HepG2 (cell line): ENCODE measurements around the gene GIMAP1. TPM values are rescaled to one million over a fixed set of nuclear protein-coding genes. Genes with fewer than 3 reads are reported as not detected.

Experiments
- ATAC-seq: fragments of 200-7000 bp; cut with Tn5 transposase; 3 replicates; pipeline ENCODE4 v1.9.1; 2020; ENCODE audit warnings: mild to moderate bottlenecking, moderate library complexity
- BruUV-seq: library from RNA; stranded (reverse); fragments of 400-500 nt; replicated peaks from 2 replicates; lab custom pipeline; 2021; lab: Mats Ljungman, UMichigan
- CTCF ChIA-PET: fragments of 300-600 bp; formaldehyde crosslinking; extraction: SDS; loops from one replicate; lab custom pipeline; 2021; ENCODE audit warnings: low total read pairs, inconsistent platforms, low intra/inter-chr PET ratio; lab: Yijun Ruan, JAX
- POLR2A ChIA-PET: fragments of 350-600 bp; sonication (Branson Sonifier 250); formaldehyde crosslinking; loops from one replicate; lab custom pipeline; 2020; ENCODE audit warnings: antibody characterized with exemption, inconsistent platforms; lab: Yijun Ruan, JAX
- DNase-seq: peaks from one replicate; pipeline ENCODE4 v3.0.0-alpha.2; 2015; ENCODE audit warnings: low spot score
- FAIRE-seq: peaks from 3 replicates; lab custom pipeline; 2011; peaks lifted over from hg19 to GRCh38; lab: Jason Lieb, UNC
- H2AFZ ChIP-seq: one replicate; pipeline ENCODE4 v1.6.1; 2011; ENCODE audit warnings: low read length, inconsistent platforms
- H3K27ac ChIP-seq: fragments of 300-600 bp; 3 replicates; pipeline ENCODE4 v1.8.0; 2011; ENCODE audit warnings: mixed run types, mild to moderate bottlenecking, mixed read lengths, low read length, inconsistent platforms; ENCODE audit not compliant: insufficient read depth; ENCODE audit errors: extremely low read length
- H3K27me3 ChIP-seq, 2 experiments: fragments of 200-600 bp in 1 of 2; 2 replicates in 1 of 2; 3 replicates in 1 of 2; pipeline versions ENCODE4 v1.6.0 to v1.8.0; 2011; ENCODE audit warnings: low read length in 2 of 2, mild to moderate bottlenecking in 2 of 2, moderate library complexity in 2 of 2, inconsistent platforms in 1 of 2; ENCODE audit not compliant: insufficient read depth in 2 of 2, control insufficient read depth in 1 of 2
- H3K36me3 ChIP-seq, 2 experiments: fragments of 200-600 bp in 1 of 2; replicated peaks in 1 of 2; 2 replicates in 1 of 2; 3 replicates in 1 of 2; pipeline versions ENCODE4 v1.5.1 to v1.8.0; 2011; ENCODE audit warnings: low read length in 2 of 2, inconsistent platforms in 1 of 2; ENCODE audit not compliant: insufficient read depth in 2 of 2, control insufficient read depth in 1 of 2
- H3K4me1 ChIP-seq: 2 replicates; pipeline ENCODE4 v1.5.1; 2012; ENCODE audit warnings: low read length, inconsistent platforms; ENCODE audit not compliant: insufficient read depth
- H3K4me2 ChIP-seq: 2 replicates; pipeline ENCODE4 v1.6.0; 2011; ENCODE audit warnings: low read depth, low read length, inconsistent platforms
- H3K4me3 ChIP-seq, 3 experiments: fragments of 200-600 bp in 1 of 3; sonication (generic), shearing (Covaris generic) in 1 of 3; replicated peaks in 1 of 3; 2 replicates each; pipeline ENCODE4 v1.5.1; 2011 to 2016; ENCODE audit warnings: low read length in 3 of 3, inconsistent platforms in 2 of 3, low read depth in 2 of 3, mild to moderate bottlenecking in 2 of 3, control low read depth in 1 of 3, mixed read lengths in 1 of 3; ENCODE audit not compliant: insufficient read depth in 1 of 3
- H3K79me2 ChIP-seq: one replicate; pipeline ENCODE4 v1.6.1; 2011; ENCODE audit warnings: low read length, inconsistent platforms; ENCODE audit not compliant: insufficient read depth
- H3K9ac ChIP-seq: 2 replicates; pipeline ENCODE4 v1.6.0; 2011; ENCODE audit warnings: mild to moderate bottlenecking, low read depth, low read length, inconsistent platforms; ENCODE audit not compliant: insufficient read depth
- H3K9me3 ChIP-seq: 2 replicates; pipeline ENCODE4 v1.5.1; 2012; ENCODE audit warnings: mild to moderate bottlenecking, low read length
- H4K20me1 ChIP-seq: 2 replicates; pipeline ENCODE4 v1.6.0; 2011; ENCODE audit warnings: inconsistent platforms, mild to moderate bottlenecking, low read length, moderate library complexity; ENCODE audit not compliant: insufficient read depth
- KAT8 ChIP-seq: IDR thresholded peaks from 2 replicates; pipeline ENCODE4 v1.6.1; 2016; ENCODE audit warnings: missing genetic modification reagents, missing compliant biosample characterization
- PRMT3 ChIP-seq: sonication (generic); formaldehyde crosslinking; IDR thresholded peaks from 2 replicates; pipeline ENCODE4 v1.8.1; 2022; ENCODE audit warnings: low read depth, mild to moderate bottlenecking, moderate library complexity, missing genetic modification reagents, borderline replicate concordance
- ZFY ChIP-seq: sonication (generic); formaldehyde crosslinking; IDR thresholded peaks from 2 replicates; pipeline ENCODE4 v1.4.0; 2020; ENCODE audit warnings: missing genetic modification reagents
- ZKSCAN1 ChIP-seq: fragments of 150-350 bp; IDR thresholded peaks from 2 replicates; pipeline ENCODE4 v1.6.1; 2014; ENCODE audit warnings: low read length
- ZSCAN20 ChIP-seq: sonication (generic); formaldehyde crosslinking; IDR thresholded peaks from 2 replicates; pipeline ENCODE4 v1.4.0; 2020; ENCODE audit warnings: missing genetic modification reagents, mild to moderate bottlenecking, borderline replicate concordance
- WGBS: methylation state at CpG from one replicate; pipeline ENCODE4 v1.1.6; 2017; ENCODE audit warnings: low lambda C conversion rate; 5-methylcytosine and 5-hydroxymethylcytosine counted together
- in situ Hi-C: cut with HindIII; loops from 2 replicates; pipeline ENCODE4 v1.10.0; 2017; ENCODE audit warnings: low pct_unique_long_range_greater_than_20kb; ENCODE audit not compliant: extremely low pct_ligation_motif_present
- intact Hi-C: fragments of 100-400 bp; cut with micrococcal nuclease; formaldehyde crosslinking; loops from one replicate; pipeline ENCODE4 v1.10.0; 2022; ENCODE audit not compliant: unreplicated experiment
- polyA plus RNA-seq, 8 experiments: library from polyadenylated mRNA; depleted of rRNA in 3 of 8; stranded (reverse) in 7 of 8; unstranded in 1 of 8; fragments of >200 nt; fragmentation: Illumina TruSeq in 4 of 8; extraction: Trizol in 4 of 8; gene quantifications; 2 replicates each; pipeline versions ENCODE4 v1.2.1 to v1.2.3, GENCODE V29; 2011 to 2016; ENCODE audit warnings: low read depth in 4 of 8, missing spikeins in 1 of 8, mixed read lengths in 1 of 8; ENCODE audit not compliant: insufficient read depth in 1 of 8
- total RNA-seq, 5 experiments: library from RNA; depleted of rRNA; stranded (reverse); fragments of >200 nt; fragmentation: Illumina TruSeq; extraction: Trizol; gene quantifications; 2 replicates each; pipeline ENCODE4 v1.2.3, GENCODE V29; 2016; ENCODE audit warnings: low read depth in 1 of 5
- TF ChIP-seq, protein P1 (sequence below): sonication (generic); formaldehyde crosslinking; IDR thresholded peaks from 2 replicates; pipeline ENCODE4 v1.4.0; 2020; ENCODE audit warnings: missing genetic modification reagents

The GIMAP1 gene
- total and polyA plus RNA-seq, 2 of the 13 experiments (the other 11 are each of a cell fraction or from before 2014, with no cell fraction given): not detected

DNA sequence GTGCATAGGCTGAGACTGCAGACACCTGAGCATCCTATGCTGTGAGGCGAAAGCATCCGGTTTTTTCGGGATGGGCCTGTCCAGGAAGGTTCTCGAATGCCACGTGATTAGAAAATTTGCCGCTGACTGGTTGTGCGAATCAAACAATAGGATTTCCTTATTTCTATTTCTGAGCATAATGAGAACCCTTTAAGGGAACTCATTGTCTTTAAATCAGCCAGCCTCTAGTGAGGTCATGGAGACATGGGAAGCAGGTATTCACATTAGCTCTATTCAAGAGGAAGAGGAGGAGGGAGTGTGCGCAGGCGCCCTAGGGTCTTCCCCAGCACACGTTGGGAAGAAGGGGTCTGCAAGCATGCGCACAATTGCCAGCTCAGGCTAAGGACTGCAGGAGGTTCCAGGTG lies 5.6 kb downstream of the GIMAP1 start (continued):
- TF ChIP-seq, protein P1, sequence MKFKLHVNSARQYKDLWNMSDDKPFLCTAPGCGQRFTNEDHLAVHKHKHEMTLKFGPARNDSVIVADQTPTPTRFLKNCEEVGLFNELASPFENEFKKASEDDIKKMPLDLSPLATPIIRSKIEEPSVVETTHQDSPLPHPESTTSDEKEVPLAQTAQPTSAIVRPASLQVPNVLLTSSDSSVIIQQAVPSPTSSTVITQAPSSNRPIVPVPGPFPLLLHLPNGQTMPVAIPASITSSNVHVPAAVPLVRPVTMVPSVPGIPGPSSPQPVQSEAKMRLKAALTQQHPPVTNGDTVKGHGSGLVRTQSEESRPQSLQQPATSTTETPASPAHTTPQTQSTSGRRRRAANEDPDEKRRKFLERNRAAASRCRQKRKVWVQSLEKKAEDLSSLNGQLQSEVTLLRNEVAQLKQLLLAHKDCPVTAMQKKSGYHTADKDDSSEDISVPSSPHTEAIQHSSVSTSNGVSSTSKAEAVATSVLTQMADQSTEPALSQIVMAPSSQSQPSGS (CRISPR knock-in tag): no peak
- no peak for TF ChIP-seq ZKSCAN1

DNA sequence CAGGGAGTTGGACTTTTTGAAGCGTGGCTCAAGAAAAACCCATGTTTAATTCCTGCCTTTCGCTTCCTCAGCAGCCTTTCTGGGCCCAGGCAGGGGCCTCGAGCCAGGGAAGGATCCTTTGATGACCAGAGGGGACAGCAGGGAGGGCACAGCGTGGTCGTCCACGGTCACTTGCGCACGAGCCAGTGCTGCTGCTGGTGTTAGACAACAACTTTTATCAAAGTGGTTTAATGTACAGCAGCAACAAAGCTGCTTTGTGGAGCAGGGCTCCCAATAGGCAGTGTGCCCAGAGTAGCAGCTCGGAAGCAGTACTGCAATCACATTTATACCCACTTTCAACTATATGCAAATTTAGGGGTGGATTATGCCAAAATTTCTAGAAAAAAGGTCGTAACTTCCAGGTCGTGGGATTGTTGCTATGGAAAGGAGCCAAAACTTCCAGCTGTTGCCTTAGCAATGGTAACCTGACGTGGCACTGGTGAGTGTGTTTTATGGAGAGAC lies 6.1 kb downstream of the GIMAP1 start:
- H3K27ac ChIP-seq: no peak overlapping the region
- BruUV-seq: no TSS peak
- H3K4me1 ChIP-seq: peaks cover 8% of the 10 kb centered on the region
- H3K36me3 ChIP-seq: no peaks in the 10 kb centered on the region
- in situ Hi-C loops (no loop called here), intact Hi-C loops (no loop called here)
- ATAC-seq (no peak), DNase-seq (no peak), FAIRE-seq (no peak)
- H3K9ac ChIP-seq: no peak overlapping the region
- no peak overlapping the region for H3K4me2 ChIP-seq
- CTCF ChIA-PET: no interaction called here
- H3K9me3 ChIP-seq: no peaks in the 10 kb centered on the region
- no peaks in the 10 kb centered on the region for H3K79me2 ChIP-seq
- 11% methylated on average over 10 of the region's 12 CpGs for WGBS
- TF ChIP-seq PRMT3 (CRISPR knock-in tag): no peak
- TF ChIP-seq KAT8 (CRISPR knock-in tag): no peak
- no peak for TF ChIP-seq ZFY (CRISPR knock-in tag)
- TF ChIP-seq ZSCAN20 (CRISPR knock-in tag): no peak
- peaks cover 0 to 9% of the 10 kb centered on the region in 2 experiments; a peak in 2 of 5 replicates for H3K27me3 ChIP-seq
- no peaks in the 10 kb centered on the region for H4K20me1 ChIP-seq
- H2AFZ ChIP-seq: no peak overlapping the region
- H3K4me3 ChIP-seq: no peak overlapping the region
- POLR2A ChIA-PET: no interaction called here
